Stimulated activated naive CD8-positive, alpha-beta T cell treated with anti-CD3 and anti-CD28 coated beads, Interleukin-15, Interleukin-2, amounts not matched to agents 100 U/mL and 50 U/mL, for 24 hours (primary cell): ENCODE data around the gene OAF.
"Not testable (repeated sequence)": the region's sequence is repeated elsewhere in the genome, so short reads cannot be mapped to it uniquely, and the experiment has no call there.

Experiments used
- ATAC-seq: fragments of 150-1000 bp; cut with Tn5 transposase; one replicate; pipeline ENCODE4 v1.10.0; 2021
- DNase-seq: peaks from one replicate; pipeline ENCODE4 v3.0.0; 2021

Gene OAF

GRCh38 chr11:120273432-120273831 is 62.6 kb downstream of the OAF start:
- ATAC-seq (no peak), DNase-seq (no peak)

DNA sequence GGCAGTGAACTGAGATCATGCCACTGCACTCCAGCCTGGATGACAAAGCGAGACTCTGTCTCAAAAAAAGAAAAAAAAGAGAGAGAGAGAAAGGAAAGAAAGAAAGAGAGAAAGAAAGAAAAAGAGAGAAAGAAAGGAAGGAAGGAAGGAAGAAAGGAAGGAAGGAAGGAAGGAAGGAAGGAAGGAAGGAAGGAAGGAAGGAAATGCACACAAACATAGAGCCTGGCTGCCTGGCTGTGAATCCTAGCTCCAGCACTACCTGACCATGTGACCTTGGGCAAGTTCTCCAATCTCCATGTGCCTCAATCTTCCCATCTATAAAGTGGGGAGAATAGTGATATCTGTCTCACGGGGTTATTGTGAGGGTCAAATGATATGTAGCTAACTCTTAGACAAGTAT is 63.1 kb downstream of the OAF start:
- not testable (repeated sequence) for ATAC-seq, DNase-seq

- ATAC-seq, result no peak
- DNase-seq, result no peak
These were observed 68.7 kb downstream of the OAF start for GRCh38 chr11:120279502-120279901.
